AG20443 (cell line): ENCODE data around the gene STK16.
"Not testable (repeated sequence)": the region's sequence is repeated elsewhere in the genome, so short reads cannot be mapped to it uniquely, and the experiment has no call there.

ENCODE experiments used
- DNase-seq: peaks from one replicate; pipeline ENCODE4 v3.0.0; 2012; ENCODE audit warnings: low spot score, mixed read lengths

Gene STK16, protein sequence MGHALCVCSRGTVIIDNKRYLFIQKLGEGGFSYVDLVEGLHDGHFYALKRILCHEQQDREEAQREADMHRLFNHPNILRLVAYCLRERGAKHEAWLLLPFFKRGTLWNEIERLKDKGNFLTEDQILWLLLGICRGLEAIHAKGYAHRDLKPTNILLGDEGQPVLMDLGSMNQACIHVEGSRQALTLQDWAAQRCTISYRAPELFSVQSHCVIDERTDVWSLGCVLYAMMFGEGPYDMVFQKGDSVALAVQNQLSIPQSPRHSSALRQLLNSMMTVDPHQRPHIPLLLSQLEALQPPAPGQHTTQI

DNA sequence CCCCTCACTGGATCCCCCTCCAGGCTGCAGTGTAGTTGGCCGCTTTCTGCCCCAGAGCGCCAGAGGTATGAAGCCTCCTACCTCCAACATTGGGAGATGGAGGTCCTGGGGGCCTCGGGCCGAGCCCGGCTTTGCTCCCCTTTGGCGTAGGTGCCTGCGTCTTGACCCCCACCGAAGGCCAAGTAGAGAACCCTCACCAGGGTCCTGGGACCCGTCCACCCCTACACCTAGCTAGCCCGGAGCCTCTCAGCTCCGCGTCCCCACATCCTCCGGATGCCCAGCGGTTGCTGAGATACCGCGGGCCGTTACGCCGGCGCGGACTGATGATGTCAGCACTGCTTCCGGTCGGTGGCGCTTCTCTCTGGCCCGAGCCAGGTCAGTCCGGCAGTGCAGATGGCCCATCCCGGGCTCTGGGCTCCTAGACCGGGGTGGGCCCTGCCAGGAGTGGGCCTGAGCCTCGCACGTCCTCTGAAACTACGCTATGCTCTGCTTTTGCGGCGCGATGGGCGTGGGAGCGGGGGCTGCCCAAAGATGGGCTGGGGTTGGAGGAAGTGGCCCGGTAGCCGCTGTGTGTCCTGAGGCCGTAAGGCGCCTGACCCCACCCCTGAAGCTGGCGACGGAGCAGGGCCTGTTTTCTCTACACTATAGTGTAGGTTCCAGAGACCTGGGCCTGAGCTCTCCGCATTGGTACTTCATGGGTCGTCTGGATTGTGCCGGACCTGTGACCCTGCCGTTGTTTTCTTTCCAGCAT, at the start of gene STK16, which contains the start of gene GLB1L:
Gene STK16, plus strand, starts transcription at position 332 of the 751 bp plus-strand sequence. CDS start 521 bp downstream, outside the sequence.
Gene GLB1L, minus strand, starts transcription at position 297 of the 751 bp plus-strand sequence. CDS start 1,871 bp downstream, outside the sequence.
- DNase-seq, result peak; percentile 97

DNA sequence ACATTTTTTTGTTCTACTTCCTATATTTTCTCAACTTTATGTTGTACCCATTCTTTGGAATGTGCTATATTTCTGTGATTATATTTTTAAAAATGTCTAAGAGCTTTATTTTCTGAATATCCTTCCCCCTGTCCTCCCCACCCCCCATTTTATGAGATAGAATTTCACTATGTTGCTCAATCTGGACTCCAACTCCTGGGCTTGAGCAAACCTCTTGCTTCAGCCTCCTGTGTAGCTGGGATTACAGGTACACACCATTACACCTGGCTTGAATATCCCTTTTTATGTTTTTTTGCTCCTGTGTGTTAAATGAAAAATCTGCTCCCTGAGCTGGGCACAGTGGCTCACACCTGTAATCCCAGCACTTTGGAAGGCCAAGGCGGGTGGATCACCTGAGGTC, 47.9 kb upstream of the STK16 start:
- no peak for DNase-seq

DNA sequence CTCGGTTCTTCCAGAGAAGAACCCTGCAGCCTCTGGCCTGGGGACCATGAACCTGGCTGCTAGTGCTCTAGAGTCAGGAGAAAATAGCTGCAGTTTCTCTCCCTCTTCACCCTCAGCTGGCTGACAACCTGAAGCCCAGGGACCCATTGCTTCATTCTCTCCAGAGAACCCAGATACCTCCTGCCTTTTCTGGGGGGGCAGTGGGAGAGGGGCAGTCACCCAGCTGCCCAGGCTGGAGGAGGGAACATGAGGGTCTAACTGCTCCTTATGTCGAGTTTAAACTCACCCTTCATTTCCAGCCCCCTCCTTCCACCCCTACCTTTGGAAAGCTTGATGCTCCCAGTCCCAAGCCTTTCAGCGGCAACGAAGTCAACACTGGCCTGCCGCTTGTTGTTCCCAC, 46.3 kb upstream of the STK16 start:
- no peak for DNase-seq

DNA sequence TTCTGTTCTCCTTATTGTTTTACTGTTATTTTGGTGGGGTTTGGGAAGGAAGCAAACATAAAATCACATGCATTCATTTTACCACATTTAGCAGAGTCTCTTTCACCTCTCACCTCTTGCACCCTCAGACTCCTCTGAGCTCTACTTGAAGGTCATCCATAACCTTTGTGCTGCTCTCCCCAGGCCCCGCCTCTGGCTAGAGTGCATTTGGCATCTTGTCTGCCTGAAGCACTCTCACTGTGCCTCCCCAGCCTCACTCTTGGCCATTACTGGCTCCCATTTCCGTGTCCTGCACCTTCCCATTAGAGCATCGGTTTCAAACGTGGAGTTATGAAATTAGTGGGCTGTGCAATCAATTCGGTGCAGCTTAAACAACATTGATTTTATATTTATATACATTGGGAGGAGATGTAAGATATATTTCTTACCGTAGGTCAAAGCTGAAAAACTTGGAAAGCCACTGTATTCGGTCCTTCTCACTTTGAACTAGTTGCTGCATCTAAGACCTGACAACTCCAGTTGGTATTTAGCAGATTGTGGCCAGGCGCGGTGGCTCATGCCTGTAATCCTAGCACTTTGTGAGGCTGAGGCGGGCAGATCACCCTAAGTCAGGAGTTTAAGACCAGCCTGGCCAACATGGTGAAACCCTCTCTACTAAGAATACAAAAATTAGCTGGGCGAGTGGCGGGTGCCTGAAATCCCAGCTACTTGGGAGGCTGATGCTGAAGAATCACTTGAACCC, 45.6 kb upstream of the STK16 start:
- no peak for DNase-seq

DNA sequence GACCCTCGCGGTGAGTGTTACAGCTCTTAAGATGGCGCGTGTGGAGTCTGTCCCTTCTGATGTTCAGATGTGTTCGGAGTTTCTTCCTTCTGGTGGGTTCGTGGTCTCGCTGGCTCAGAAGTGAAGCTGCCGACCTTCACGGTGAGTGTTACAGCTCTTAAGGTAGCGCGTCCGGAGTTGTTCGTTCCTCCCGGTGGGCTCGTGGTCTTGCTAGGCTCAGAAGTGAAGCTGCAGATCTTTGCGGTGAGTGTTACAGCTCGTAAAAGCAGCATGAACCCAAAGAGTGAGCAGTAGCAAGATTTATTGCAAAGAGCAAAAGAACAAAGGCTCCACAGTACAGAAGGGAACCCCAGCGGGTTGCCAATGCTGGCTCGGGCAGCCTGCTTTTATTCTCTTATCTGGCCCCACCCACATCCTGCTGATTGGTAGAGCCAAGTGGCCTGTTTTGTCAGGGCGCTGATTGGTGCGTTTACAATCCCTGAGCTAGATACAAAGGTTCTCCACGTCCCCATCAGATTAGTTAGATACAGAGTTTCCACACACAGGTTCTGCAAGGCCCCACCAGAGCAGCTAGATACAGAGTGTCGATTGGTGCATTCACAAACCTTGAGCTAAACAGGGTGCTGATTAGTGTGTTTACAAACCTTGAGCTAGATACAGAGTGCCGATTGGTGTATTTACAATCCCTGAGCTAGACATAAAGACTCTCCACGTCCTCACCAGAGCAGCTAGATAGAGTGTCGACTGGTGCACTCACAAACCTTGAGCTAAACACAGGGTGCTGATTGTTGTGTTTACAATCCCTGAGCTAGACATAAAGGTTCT, 44.6 kb upstream of the STK16 start:
- not testable (repeated sequence) for DNase-seq

DNA sequence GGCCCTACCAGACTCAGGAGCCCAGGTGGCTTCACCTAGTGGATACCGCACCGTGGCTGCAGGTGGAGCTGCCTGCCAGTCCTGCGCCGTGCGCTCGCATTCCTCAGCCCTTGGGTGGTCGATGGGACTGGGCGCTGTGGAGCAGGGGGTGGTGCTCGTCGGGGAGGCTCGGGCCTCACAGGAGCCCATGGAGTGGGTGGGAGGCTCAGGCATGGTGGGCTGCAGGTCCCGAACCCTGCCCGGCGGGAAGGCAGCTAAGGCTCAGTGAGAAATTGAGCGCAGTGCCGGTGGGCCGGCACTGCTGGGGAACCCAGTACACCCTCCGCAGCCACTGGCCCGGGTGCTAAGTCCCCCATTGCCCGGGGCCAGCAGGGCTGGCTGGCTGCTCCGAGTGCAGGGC, 43.9 kb upstream of the STK16 start:
- DNase-seq, result not testable (repeated sequence)

DNA sequence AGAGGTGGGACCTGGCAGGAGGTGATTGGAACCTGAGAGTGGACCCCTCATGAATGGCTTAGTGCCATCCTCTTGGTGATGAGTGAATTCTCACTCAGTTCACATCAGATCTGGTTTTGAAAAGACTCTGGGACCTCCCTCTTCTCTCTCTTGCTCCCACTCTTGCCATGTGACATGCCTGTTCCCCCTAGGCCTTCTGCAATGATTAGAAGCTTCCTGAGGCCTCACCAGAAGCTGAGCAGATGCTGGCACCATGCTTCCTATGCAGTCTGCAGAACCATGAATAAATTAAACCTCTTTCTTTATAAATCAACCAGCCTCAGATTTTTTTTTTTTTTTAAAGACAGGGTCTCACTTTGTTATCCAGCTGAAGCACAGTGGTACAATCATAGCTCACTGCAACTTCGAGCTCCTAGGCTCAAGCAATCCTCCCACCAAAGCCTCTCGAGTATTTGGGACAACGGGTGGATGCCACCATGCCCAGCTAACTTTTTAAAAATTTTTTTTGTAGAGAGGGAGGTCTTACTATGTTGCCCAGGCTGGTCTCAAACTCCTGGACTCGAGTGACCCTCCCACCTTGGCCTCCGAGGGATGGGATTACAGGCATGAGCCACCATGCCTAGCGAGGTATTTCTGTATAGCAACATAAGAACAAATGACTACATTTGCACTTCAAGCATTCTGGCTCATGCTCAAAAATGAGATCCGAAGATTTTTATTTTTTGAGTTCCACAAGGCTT, 40.7 kb upstream of the STK16 start:
- no peak for DNase-seq

DNA sequence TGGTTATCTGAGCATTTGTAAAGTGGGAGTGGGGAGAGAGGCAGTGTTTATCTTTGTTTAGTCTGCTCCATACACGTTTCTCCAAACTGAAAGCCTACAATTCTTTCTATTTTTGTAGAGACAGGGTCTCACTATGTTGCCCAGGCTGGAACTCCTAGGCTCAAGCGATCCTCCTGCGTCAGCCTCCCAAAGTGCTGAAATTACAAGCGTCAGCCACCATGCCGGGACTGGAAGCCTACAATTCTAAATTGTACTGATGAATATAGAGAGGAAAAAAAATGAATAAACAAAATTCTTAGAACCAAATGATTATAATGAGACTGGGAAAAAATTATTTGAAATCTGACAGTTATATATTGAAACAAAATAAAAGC, 40.1 kb upstream of the STK16 start:
- DNase-seq, result no peak

DNA sequence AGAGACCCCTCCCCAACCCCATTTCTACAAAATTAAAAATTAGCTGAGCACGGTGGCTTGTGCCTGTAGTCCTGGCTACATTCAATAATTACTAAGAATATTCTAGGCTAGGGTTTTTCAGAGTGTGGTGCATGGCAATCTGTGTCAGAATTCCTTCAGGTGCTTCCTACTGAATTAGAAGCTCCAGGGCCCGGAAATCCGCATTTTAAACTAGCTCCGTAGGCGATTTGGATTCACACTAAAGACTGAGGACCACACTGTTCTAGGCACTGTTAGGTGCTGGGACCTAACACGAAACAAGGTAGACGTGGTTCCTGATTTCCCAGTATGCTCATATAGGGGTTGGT, 39.3 kb upstream of the STK16 start:
- DNase-seq, result no peak

DNA sequence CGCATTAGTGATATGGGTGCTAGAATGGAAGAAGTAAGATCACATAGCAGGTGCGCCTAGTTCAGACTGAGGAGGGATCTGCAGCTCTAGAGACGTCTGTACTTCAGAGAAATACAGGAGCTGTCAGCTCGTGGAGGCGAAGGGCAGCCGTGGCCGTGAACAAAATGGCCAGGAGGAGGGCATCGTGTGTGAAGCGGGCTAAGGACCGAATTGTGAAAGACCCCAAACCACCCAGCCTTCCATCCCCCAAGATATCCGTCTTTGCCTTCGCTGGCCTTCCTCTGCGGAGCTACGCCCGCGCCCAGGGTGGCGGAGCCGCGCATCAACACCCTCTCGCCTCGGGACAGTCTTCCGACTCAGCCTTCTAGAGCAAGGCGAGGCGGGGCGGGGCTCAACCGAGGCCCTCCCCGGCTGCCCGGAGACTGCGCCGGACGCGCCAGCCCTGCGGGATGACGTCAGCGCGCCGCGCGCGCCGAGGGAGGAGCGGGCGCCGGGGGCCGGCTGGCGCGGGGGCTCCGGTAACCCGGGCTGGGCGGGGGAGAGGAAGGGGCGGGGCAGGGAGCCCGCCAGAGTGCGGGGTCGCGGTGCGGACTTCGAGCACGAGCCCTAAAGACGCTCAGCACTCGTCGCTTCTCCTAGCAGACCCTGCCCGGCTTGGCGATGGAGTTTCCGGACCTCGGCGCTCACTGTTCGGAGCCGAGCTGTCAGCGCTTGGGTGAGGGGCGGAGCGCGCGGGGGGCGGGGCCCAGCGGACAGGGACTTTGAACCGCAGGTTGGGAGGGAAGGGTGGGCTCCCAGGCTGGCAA, 38.7 kb upstream of the STK16 start, which contains the start of gene ZFAND2B:
Gene ZFAND2B, plus strand, starts transcription at position 455 of the 806 bp plus-strand sequence. Its CDS starts 206 bp downstream, at position 661.
- DNase-seq, result peak; percentile 99

DNA sequence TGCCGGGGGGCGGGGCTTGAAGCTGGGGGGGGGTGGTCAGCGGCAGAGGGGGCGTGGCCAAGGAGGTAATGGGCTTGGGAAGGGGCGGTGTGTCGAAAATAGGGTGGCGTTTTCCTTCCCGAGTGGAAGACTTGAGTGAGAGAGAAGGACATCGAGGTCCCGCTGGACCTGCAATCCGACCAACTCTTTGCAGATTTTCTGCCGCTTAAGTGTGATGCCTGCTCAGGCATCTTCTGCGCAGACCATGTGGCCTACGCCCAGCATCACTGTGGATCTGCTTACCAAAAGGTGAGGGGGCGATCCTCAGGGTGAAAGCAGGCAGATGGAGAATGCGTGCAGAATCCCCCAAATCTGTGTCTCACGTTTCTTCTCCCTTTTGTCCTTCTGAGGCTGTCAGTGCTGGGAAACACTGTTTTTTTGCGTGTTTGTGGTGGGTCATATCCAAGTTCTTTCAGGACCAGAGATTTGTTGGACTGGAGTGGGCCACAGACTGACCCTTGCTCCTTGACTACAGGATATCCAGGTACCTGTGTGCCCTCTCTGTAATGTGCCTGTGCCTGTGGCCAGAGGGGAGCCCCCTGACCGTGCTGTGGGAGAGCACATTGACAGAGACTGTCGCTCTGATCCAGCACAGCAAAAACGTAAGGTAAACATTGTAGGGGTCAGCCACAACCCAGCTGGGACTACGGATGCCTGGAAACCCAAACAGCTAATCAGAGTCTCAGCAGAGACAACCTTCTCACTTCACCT, 38.0 kb upstream of the STK16 start:
- no peak for DNase-seq

DNA sequence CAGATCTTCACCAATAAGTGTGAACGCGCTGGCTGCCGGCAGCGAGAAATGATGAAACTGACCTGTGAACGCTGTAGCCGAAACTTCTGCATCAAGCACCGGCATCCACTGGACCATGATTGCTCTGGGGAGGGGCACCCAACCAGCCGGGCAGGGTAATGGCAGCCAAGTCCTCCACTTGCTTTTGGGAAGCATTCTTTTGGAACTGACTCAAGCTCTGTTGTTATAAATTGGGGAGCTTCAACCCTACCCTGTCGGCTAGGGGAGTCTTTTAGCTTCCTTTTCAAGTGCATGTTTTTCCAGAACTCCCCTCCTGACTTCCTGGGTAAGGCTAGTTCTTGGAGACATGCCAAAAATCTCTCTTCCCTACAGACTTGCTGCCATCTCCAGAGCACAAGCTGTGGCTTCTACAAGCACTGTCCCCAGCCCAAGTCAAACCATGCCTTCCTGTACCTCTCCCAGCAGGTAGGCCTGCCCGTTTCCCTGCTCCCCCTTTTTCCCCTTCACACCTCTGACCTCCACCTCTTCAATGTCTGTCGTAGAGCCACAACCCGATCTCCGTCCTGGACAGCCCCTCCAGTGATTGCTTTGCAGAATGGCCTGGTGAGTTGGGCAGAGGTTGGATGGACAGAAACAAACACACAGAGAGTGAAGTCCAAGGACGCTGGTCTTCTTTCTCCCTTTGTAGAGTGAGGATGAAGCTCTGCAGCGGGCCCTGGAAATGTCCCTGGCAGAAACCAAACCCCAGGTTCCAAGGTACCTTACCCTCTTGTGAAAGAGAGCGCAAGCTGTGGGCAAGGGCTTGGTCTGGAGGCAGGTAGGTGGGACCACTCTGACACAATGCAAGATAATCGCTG, 37.2 kb upstream of the STK16 start:
- peak; percentile 32 for DNase-seq

DNA sequence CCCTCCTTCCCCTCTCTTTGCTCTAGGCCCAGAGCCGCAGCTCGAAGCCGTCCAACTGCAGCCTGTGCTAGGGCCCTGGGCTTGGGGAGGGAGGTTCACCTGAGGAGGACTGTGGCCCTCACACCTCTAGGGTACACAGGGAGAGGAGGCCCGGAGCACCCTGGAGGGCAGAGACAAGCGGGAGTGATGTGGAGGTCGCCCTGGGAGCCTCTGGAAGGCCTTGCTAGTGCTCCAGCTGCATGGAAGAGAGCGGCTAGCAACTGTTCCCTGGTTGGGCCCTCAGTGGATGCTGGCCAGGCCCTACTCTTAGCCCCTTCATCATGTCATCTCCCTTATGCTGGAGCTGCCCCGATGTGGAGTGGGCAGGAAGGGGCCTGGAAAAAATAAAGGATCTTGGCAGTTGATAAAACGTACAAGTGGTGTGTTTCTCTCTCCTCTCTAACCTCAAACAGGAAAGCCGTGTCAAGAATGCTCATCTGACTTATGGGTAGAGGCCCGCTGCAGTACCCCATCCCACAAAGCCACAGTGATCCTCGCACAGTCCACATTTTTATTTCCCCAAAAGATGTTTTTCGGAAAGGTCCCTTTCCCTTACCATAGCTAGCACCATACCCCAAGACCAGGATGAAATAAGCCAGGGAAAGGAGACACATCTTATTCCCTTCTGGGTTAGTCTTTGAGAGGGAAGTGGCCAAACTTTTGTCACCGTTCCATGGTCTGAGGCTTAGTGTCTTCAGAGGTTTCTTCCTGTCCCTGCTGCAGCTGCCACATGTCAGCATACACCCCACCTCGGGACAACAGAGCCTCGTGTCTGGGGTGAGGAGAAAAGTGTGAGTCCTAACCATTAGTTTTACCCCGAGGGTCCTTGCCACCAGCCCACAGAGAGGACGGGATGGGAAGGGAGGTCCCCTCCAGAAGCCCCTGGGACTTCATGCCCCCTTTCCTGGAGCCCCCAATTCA, 35.8 kb upstream of the STK16 start:
- DNase-seq, result no peak

DNA sequence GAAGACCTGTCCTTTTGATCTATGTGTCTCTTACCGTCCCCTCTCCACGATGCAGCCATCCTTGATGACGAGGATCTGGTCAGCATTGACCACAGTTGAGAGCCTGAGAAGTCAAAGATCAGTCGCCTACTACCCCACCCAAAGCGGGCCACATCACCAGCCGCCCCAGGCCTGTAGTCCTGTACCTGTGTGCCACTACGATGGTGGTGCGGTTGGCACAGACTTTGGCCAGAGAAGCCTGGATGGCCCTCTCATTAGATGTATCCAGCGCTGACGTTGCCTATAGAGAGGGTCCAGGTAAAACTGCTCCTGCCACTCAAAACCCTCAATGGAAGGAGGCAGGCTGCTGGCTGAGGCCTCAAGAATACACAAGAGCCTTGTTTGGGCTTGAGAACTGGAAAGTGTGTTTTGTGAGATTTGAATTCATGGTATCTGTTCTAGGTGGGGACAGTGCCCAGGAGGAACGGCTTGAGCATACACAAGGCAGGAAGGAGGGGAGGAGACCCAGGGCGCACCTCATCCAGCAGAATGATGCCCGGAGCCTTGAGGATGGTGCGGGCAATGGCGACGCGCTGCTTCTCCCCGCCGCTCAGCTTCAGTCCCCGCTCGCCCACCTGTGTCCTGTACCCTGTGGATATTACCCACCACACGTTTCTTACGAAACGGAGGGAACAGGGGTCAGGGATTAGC, 34.9 kb upstream of the STK16 start:
- no peak for DNase-seq

DNA sequence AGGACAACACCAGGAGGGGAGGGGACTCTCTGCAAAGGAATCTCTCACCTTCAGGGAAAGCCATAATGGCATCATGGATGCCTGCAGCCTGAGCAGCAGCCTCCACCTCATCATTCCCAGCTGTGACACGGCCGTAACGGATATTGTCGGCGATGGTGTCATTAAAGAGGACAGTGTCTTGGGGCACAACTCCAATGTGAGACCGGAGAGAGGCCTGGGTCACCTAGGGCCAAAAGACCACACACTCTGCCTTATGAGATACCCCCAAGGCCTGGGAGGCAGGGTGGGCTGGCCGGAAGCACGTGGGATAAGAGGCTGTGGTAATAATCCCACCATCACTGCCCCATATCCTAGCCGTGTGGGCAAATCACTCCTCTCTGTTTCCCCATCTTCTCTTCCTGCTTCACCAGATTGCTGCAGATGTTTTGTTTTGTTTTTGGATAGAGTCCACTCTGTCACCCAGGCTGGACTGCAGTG, 34.4 kb upstream of the STK16 start:
- DNase-seq, result no peak

DNA sequence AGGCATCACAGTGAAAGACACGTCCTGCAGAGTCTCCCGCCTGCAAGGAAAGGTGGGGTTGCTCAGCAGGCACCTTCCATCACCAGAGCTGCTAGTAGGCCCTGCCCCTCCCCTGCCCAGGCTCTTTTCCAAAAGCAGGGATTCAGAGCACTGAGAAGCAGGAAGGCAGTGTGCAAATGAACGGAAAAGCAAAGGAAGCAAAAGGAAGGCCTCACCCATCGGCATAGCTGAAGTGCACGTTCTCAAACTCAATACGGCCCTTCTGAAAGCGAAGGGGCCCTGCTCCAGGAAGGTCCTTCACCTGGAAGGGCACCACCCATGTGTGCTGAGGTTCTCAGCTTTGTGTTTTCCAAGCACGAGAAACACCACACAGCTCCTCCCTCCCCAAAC, 32.3 kb upstream of the STK16 start:
- DNase-seq, result no peak
